Measurements from ENCODE around the gene CRYBA4. TPM values are rescaled to one million over a fixed set of nuclear protein-coding genes. Genes with fewer than 3 reads are reported as not detected.
A peak's percentile ranks its signal among the peaks of the same experiment; 100 is the strongest.
"Not testable (repeated sequence)": the region's sequence is repeated elsewhere in the genome, so short reads cannot be mapped to it uniquely, and the experiment has no call there.

CRYBA4 gene
- total and polyA plus RNA-seq, 9 donors, result not detected

GRCh38 chr22:26610996-26611395, 10.8 kb upstream of the CRYBA4 start:
- H3K4me3 ChIP-seq (ENCODE audit: low read length), result no peak overlapping the region
- H3K27ac ChIP-seq (ENCODE audit: low read length), result no peak overlapping the region
- H3K9me3 ChIP-seq (replicated peaks; ENCODE audit: control insufficient read depth, low read depth, low read length), result no peaks in the 10 kb centered on the region
- 100% methylated on average over 1 of the region's 2 CpGs for WGBS (ENCODE audit: insufficient coverage)
- H3K36me3 ChIP-seq (ENCODE audit: control insufficient read depth, insufficient read depth, low read length), result no peaks in the 10 kb centered on the region
- H3K27me3 ChIP-seq (ENCODE audit: control insufficient read depth, insufficient read depth, low read length), result peaks cover 15% of the 10 kb centered on the region
- DNase-seq, result no peak
- H3K4me1 ChIP-seq (ENCODE audit: control insufficient read depth, insufficient read depth, low read length), result peaks cover 15% of the 10 kb centered on the region

GRCh38 chr22:26612652-26613051, 9.1 kb upstream of the CRYBA4 start:
- H3K9me3 ChIP-seq (replicated peaks; ENCODE audit: control insufficient read depth, low read depth, low read length), result no peaks in the 10 kb centered on the region
- no peaks in the 10 kb centered on the region for H3K36me3 ChIP-seq (ENCODE audit: control insufficient read depth, insufficient read depth, low read length)
- peaks cover 15% of the 10 kb centered on the region for H3K27me3 ChIP-seq (ENCODE audit: control insufficient read depth, insufficient read depth, low read length)
- whole genome bisulfite sequencing (ENCODE audit: insufficient coverage), result 83% methylated on average over 4 of the region's 4 CpGs
- H3K4me1 ChIP-seq (ENCODE audit: control insufficient read depth, insufficient read depth, low read length), result peaks cover 29% of the 10 kb centered on the region
- H3K4me3 ChIP-seq (ENCODE audit: low read length), result no peak overlapping the region
- no peak overlapping the region for H3K27ac ChIP-seq (ENCODE audit: low read length)
- DNase-seq, result no peak

- not testable (repeated sequence) for H3K9me3 ChIP-seq (replicated peaks; ENCODE audit: control insufficient read depth, low read depth, low read length); H3K4me3 ChIP-seq (ENCODE audit: low read length); H3K36me3 ChIP-seq (ENCODE audit: control insufficient read depth, insufficient read depth, low read length); DNase-seq; H3K27ac ChIP-seq (ENCODE audit: low read length)
- peaks cover 35% of the 10 kb centered on the region for H3K4me1 ChIP-seq (ENCODE audit: control insufficient read depth, insufficient read depth, low read length)
- peaks cover 15% of the 10 kb centered on the region for H3K27me3 ChIP-seq (ENCODE audit: control insufficient read depth, insufficient read depth, low read length)
- no CpG with 5 or more reads among the region's 10 CpGs for WGBS (ENCODE audit: insufficient coverage)
Measured at GRCh38 chr22:26613753-26614152, 8.0 kb upstream of the CRYBA4 start.

GRCh38 chr22:26614322-26614721, 7.4 kb upstream of the CRYBA4 start:
- H3K4me1 ChIP-seq (ENCODE audit: control insufficient read depth, insufficient read depth, low read length), result peaks cover 37% of the 10 kb centered on the region
- 23% methylated on average over 9 of the region's 14 CpGs for WGBS (ENCODE audit: insufficient coverage)

GRCh38 chr22:26615149-26615548, 6.6 kb upstream of the CRYBA4 start:
- 50% methylated on average over 2 of the region's 5 CpGs for WGBS (ENCODE audit: insufficient coverage)
- Histone ChIP-seq H3K9me3 (replicated peaks; ENCODE audit: control insufficient read depth, low read depth, low read length) (no peaks in the 10 kb centered on the region), H3K36me3 (ENCODE audit: control insufficient read depth, insufficient read depth, low read length) (no peaks in the 10 kb centered on the region), H3K4me1 (ENCODE audit: control insufficient read depth, insufficient read depth, low read length) (peaks cover 37% of the 10 kb centered on the region), H3K27ac (ENCODE audit: low read length) (no peak overlapping the region), H3K4me3 (ENCODE audit: low read length) (no peak overlapping the region), H3K27me3 (ENCODE audit: control insufficient read depth, insufficient read depth, low read length) (peaks cover 15% of the 10 kb centered on the region)
- no peak for DNase-seq

More at GRCh38 chr22:26614322-26614721, 7.4 kb upstream of the CRYBA4 start:
- no peak overlapping the region for H3K4me3 ChIP-seq (ENCODE audit: low read length)
- no peaks in the 10 kb centered on the region for H3K9me3 ChIP-seq (replicated peaks; ENCODE audit: control insufficient read depth, low read depth, low read length)
- no peaks in the 10 kb centered on the region for H3K36me3 ChIP-seq (ENCODE audit: control insufficient read depth, insufficient read depth, low read length)
- peaks cover 15% of the 10 kb centered on the region for H3K27me3 ChIP-seq (ENCODE audit: control insufficient read depth, insufficient read depth, low read length)
- H3K27ac ChIP-seq (ENCODE audit: low read length), result no peak overlapping the region
- no peak for DNase-seq

- Histone ChIP-seq H3K27me3 (ENCODE audit: control insufficient read depth, insufficient read depth, low read length) (peaks cover 15% of the 10 kb centered on the region), H3K27ac (ENCODE audit: low read length) (no peak overlapping the region), H3K9me3 (replicated peaks; ENCODE audit: control insufficient read depth, low read depth, low read length) (no peaks in the 10 kb centered on the region), H3K36me3 (ENCODE audit: control insufficient read depth, insufficient read depth, low read length) (no peaks in the 10 kb centered on the region), H3K4me3 (ENCODE audit: low read length) (no peak overlapping the region), H3K4me1 (ENCODE audit: control insufficient read depth, insufficient read depth, low read length) (peaks cover 31% of the 10 kb centered on the region)
- WGBS (ENCODE audit: insufficient coverage), result 56% methylated on average over 9 of the region's 11 CpGs
- DNase-seq, result no peak
Measured at GRCh38 chr22:26615830-26616435, 5.8 kb upstream of the CRYBA4 start.

GRCh38 chr22:26616650-26617049, 5.1 kb upstream of the CRYBA4 start:
- no peak for DNase-seq
- H3K27me3 ChIP-seq (ENCODE audit: control insufficient read depth, insufficient read depth, low read length), result peaks cover 15% of the 10 kb centered on the region
- H3K27ac ChIP-seq (ENCODE audit: low read length), result no peak overlapping the region
- no peaks in the 10 kb centered on the region for H3K9me3 ChIP-seq (replicated peaks; ENCODE audit: control insufficient read depth, low read depth, low read length)
- peaks cover 30% of the 10 kb centered on the region for H3K4me1 ChIP-seq (ENCODE audit: control insufficient read depth, insufficient read depth, low read length)
- no CpG with 5 or more reads among the region's 2 CpGs for WGBS (ENCODE audit: insufficient coverage)
- no peaks in the 10 kb centered on the region for H3K36me3 ChIP-seq (ENCODE audit: control insufficient read depth, insufficient read depth, low read length)
- no peak overlapping the region for H3K4me3 ChIP-seq (ENCODE audit: low read length)

GRCh38 chr22:26617271-26618199, 4.2 kb upstream of the CRYBA4 start, which contains the start of gene CRYBB1:
Gene CRYBB1, minus strand, starts transcription at chr22:26618027. Its CDS starts 1,708 bp downstream, at chr22:26616319.
- Histone ChIP-seq H3K4me3 (ENCODE audit: low read length) (no peak within 1 kb of the TSS), H3K36me3 (ENCODE audit: control insufficient read depth, insufficient read depth, low read length) (no peaks in the 10 kb centered on the region), H3K4me1 (ENCODE audit: control insufficient read depth, insufficient read depth, low read length) (peaks cover 27% of the 10 kb centered on the region), H3K27ac (ENCODE audit: low read length) (peak within 1 kb of the TSS; percentile 35), H3K27me3 (ENCODE audit: control insufficient read depth, insufficient read depth, low read length) (peaks cover 12% of the 10 kb centered on the region), H3K9me3 (replicated peaks; ENCODE audit: control insufficient read depth, low read depth, low read length) (no peaks in the 10 kb centered on the region)
- 58% methylated on average over 6 of the region's 7 CpGs for WGBS (ENCODE audit: insufficient coverage)
- DNase-seq, result peak; percentile 57

- Histone ChIP-seq H3K9me3 (replicated peaks; ENCODE audit: control insufficient read depth, low read depth, low read length) (no peaks in the 10 kb centered on the region), H3K27me3 (ENCODE audit: control insufficient read depth, insufficient read depth, low read length) (peaks cover 5% of the 10 kb centered on the region), H3K4me1 (ENCODE audit: control insufficient read depth, insufficient read depth, low read length) (peaks cover 27% of the 10 kb centered on the region), H3K27ac (ENCODE audit: low read length) (peak overlapping the region; percentile 35), H3K4me3 (ENCODE audit: low read length) (no peak overlapping the region), H3K36me3 (ENCODE audit: control insufficient read depth, insufficient read depth, low read length) (no peaks in the 10 kb centered on the region)
- no peak for DNase-seq
- 88% methylated on average over 6 of the region's 8 CpGs for WGBS (ENCODE audit: insufficient coverage)
Measured at GRCh38 chr22:26618455-26618854, 3.3 kb upstream of the CRYBA4 start.

GRCh38 chr22:26619510-26619909, 2.3 kb upstream of the CRYBA4 start:
- DNase-seq, result no peak
- Histone ChIP-seq H3K9me3 (replicated peaks; ENCODE audit: control insufficient read depth, low read depth, low read length) (no peaks in the 10 kb centered on the region), H3K4me3 (ENCODE audit: low read length) (no peak overlapping the region), H3K4me1 (ENCODE audit: control insufficient read depth, insufficient read depth, low read length) (peaks cover 27% of the 10 kb centered on the region), H3K27me3 (ENCODE audit: control insufficient read depth, insufficient read depth, low read length) (peaks cover 3% of the 10 kb centered on the region), H3K27ac (ENCODE audit: low read length) (no peak overlapping the region), H3K36me3 (ENCODE audit: control insufficient read depth, insufficient read depth, low read length) (no peaks in the 10 kb centered on the region)
- 66% methylated on average over 3 of the region's 6 CpGs for WGBS (ENCODE audit: insufficient coverage)
